SK-N-SH (cell line): Measurements from ENCODE around the gene ZNF311. TPM values are rescaled to one million over a fixed set of nuclear protein-coding genes. Genes with fewer than 3 reads are reported as not detected.
"Not testable (repeated sequence)": the region's sequence is repeated elsewhere in the genome, so short reads cannot be mapped to it uniquely, and the experiment has no call there.

Experiments used
- CTCF ChIA-PET: fragments of 300-600, 350-600 bp; formaldehyde crosslinking; extraction: SDS; loops from one replicate; lab custom pipeline; 2021; lab: Yijun Ruan, JAX
- POLR2A ChIA-PET: fragments of 350-600 bp; sonication (Branson Sonifier 250); formaldehyde crosslinking; extraction: SDS; loops from one replicate; lab custom pipeline; 2020; ENCODE audit warnings: antibody characterized with exemption, inconsistent platforms; lab: Yijun Ruan, JAX
- DNase-seq: peaks from one replicate; pipeline ENCODE4 v3.0.0; 2012
- H2AFZ ChIP-seq: fragments of 200-600 bp; sonication (generic); 2 replicates; pipeline ENCODE4 v1.8.1; 2016; ENCODE audit warnings: antibody characterized with exemption, mild to moderate bottlenecking, low read depth
- H3F3A ChIP-seq: fragments of 200-600 bp; sonication (generic); replicated peaks from 2 replicates; pipeline ENCODE3; 2016; ENCODE audit warnings: antibody characterized with exemption, mild to moderate bottlenecking; ENCODE audit not compliant: insufficient read depth
- H3K27ac ChIP-seq, 2 experiments: fragments of 200-500 bp in 1 of 2; fragments of 200-600 bp in 1 of 2; sonication (Bioruptor generic) in 1 of 2; sonication (generic), shearing (Covaris generic) in 1 of 2; 2 replicates each; pipeline versions ENCODE4 v1.5.1 to v1.6.1; 2014 to 2016; ENCODE audit warnings: low read depth in 2 of 2, inconsistent platforms in 1 of 2, low read length in 1 of 2, mild to moderate bottlenecking in 1 of 2, mixed read lengths in 1 of 2
- H3K27me3 ChIP-seq: fragments of 200-600 bp; sonication (generic), shearing (Covaris generic); 2 replicates; pipeline ENCODE4 v1.6.1; 2016; ENCODE audit warnings: mixed run types; ENCODE audit not compliant: insufficient read depth
- H3K36me3 ChIP-seq, 2 experiments: fragments of 200-500 bp in 1 of 2; fragments of 200-600 bp in 1 of 2; sonication (Bioruptor generic) in 1 of 2; sonication (generic) in 1 of 2; replicated peaks in 1 of 2; 2 replicates each; pipeline versions ENCODE3 to v1.5.1; 2014 to 2016; ENCODE audit warnings: low read length in 1 of 2, mild to moderate bottlenecking in 1 of 2; ENCODE audit not compliant: insufficient read depth in 2 of 2, control insufficient read depth in 1 of 2
- H3K4me1 ChIP-seq, 2 experiments: fragments of 200-500 bp in 1 of 2; fragments of 200-600 bp in 1 of 2; sonication (Bioruptor generic) in 1 of 2; sonication (generic), shearing (Covaris generic) in 1 of 2; 2 replicates each; pipeline versions ENCODE4 v1.5.1 to v1.6.1; 2014 to 2016; ENCODE audit warnings: low read depth in 1 of 2, low read length in 1 of 2, mixed run types in 1 of 2; ENCODE audit not compliant: insufficient read depth in 2 of 2, control insufficient read depth in 1 of 2
- H3K4me2 ChIP-seq: fragments of 200-600 bp; sonication (generic), shearing (Covaris generic); 2 replicates; pipeline ENCODE4 v1.6.1; 2017; ENCODE audit warnings: mixed run types
- H3K4me3 ChIP-seq, 2 experiments: fragments of 200-500 bp in 1 of 2; fragments of 200-600 bp in 1 of 2; sonication (Bioruptor generic) in 1 of 2; sonication (generic), shearing (Covaris generic) in 1 of 2; 2 replicates each; pipeline versions ENCODE4 v1.5.1 to v1.8.1; 2014 to 2016; ENCODE audit warnings: low read depth in 2 of 2, inconsistent platforms in 1 of 2, low read length in 1 of 2, mild to moderate bottlenecking in 1 of 2, mixed read lengths in 1 of 2, moderate library complexity in 1 of 2
- H3K79me2 ChIP-seq: fragments of 200-600 bp; sonication (generic); 2 replicates; pipeline ENCODE4 v1.8.1; 2017; ENCODE audit warnings: mild to moderate bottlenecking; ENCODE audit not compliant: insufficient read depth
- H3K9ac ChIP-seq: fragments of 200-600 bp; sonication (generic); 2 replicates; pipeline ENCODE4 v1.6.1; 2017; ENCODE audit warnings: mixed run types
- H3K9me2 ChIP-seq: fragments of 200-600 bp; sonication (generic); 2 replicates; pipeline ENCODE4 v1.6.1; 2017; ENCODE audit warnings: mixed run types
- H3K9me3 ChIP-seq: fragments of 200-600 bp; sonication (generic); 2 replicates; pipeline ENCODE4 v1.6.1; 2017; ENCODE audit warnings: mixed run types, mild to moderate bottlenecking, moderate library complexity
- H4K20me1 ChIP-seq: fragments of 200-600 bp; sonication (generic); 2 replicates; pipeline ENCODE4 v1.6.1; 2017; ENCODE audit warnings: mild to moderate bottlenecking, mixed run types; ENCODE audit not compliant: insufficient read depth
- EZH2phosphoT487 ChIP-seq: fragments of 200-600 bp; sonication (generic); IDR thresholded peaks from 2 replicates; pipeline ENCODE4 v1.6.1; 2017; ENCODE audit warnings: low read depth, mixed run types, mild to moderate bottlenecking, antibody characterized with exemption, moderate library complexity, borderline replicate concordance
- FOXM1 ChIP-seq: IDR thresholded peaks from 2 replicates; pipeline ENCODE4 v1.4.0; 2012; ENCODE audit warnings: low read depth, mild to moderate bottlenecking
- MXI1 ChIP-seq: IDR thresholded peaks from 2 replicates; pipeline ENCODE4 v1.6.1; 2012; ENCODE audit warnings: mild to moderate bottlenecking, low read depth, low read length, improper control_type of control experiment
- YY1 ChIP-seq: IDR thresholded peaks from 2 replicates; pipeline ENCODE4 v1.4.0; 2012; ENCODE audit warnings: low read depth, mild to moderate bottlenecking
- WGBS: methylation state at CpG from one replicate; pipeline ENCODE4 v1.1.6; 2017; ENCODE audit warnings: low lambda C conversion rate; 5-methylcytosine and 5-hydroxymethylcytosine counted together
- polyA plus RNA-seq, 3 experiments: library from polyadenylated mRNA; depleted of rRNA; stranded (reverse); fragments of >200 nt; gene quantifications; 2 replicates each; pipeline ENCODE4 v1.2.3, GENCODE V29; 2012

Gene ZNF311
- polyA plus RNA-seq, 1 of the 3 experiments (the other 2 are of a cell fraction): 0.16 TPM

GRCh38 chr6:28958561-28959243 is 46.4 kb downstream of the ZNF311 start:
- not testable (repeated sequence) for H3K27me3 ChIP-seq, H3K36me3 ChIP-seq, H3K79me2 ChIP-seq, H4K20me1 ChIP-seq, DNase-seq, H3K9me3 ChIP-seq, H2AFZ ChIP-seq, H3K4me1 ChIP-seq, H3F3A ChIP-seq, H3K27ac ChIP-seq, H3K9me2 ChIP-seq, H3K4me2 ChIP-seq, H3K4me3 ChIP-seq, H3K9ac ChIP-seq
- POLR2A ChIA-PET: interaction anchor here (0.6 kb wide), 1 partner anchor 69 kb away, joined by 6 read pairs; no protein-coding TSS in a partner anchor
- WGBS: 61% methylated on average over 11 of the region's 13 CpGs
- CTCF ChIA-PET: interaction anchor here (1.7 kb wide), 1 partner anchor 11 kb away, joined by 3 read pairs; no protein-coding TSS in a partner anchor

GRCh38 chr6:28957795-28958314 is 47.3 kb downstream of the ZNF311 start:
- POLR2A ChIA-PET: interaction anchor here (0.6 kb wide), 1 partner anchor 68 kb away, joined by 6 read pairs; no protein-coding TSS in a partner anchor
- not testable (repeated sequence) for H4K20me1 ChIP-seq, H3F3A ChIP-seq, H3K79me2 ChIP-seq, H3K9ac ChIP-seq, H2AFZ ChIP-seq, H3K4me3 ChIP-seq, H3K27me3 ChIP-seq, DNase-seq, H3K9me3 ChIP-seq, H3K4me2 ChIP-seq, H3K27ac ChIP-seq, H3K36me3 ChIP-seq, H3K4me1 ChIP-seq, H3K9me2 ChIP-seq
- CTCF ChIA-PET: interaction anchor here (1.7 kb wide), 1 partner anchor 12 kb away, joined by 3 read pairs; no protein-coding TSS in a partner anchor
- WGBS: 43% methylated on average over 7 of the region's 24 CpGs

- Histone ChIP-seq H3K79me2 (no peaks in the 10 kb centered on the region), H4K20me1 (no peaks in the 10 kb centered on the region), H3K9me3 (no peaks in the 10 kb centered on the region), H3K27ac (no peak overlapping the region), H3K27me3 (no peaks in the 10 kb centered on the region), H3F3A (peaks cover 8% of the 10 kb centered on the region), H2AFZ (no peak overlapping the region), H3K9me2 (no peaks in the 10 kb centered on the region), H3K4me2 (no peak overlapping the region), H3K4me3 (no peak overlapping the region), H3K9ac (no peak overlapping the region), H3K4me1 (no peaks in the 10 kb centered on the region; a peak in 1 of 4 replicates), H3K36me3 (no peaks in the 10 kb centered on the region)
- POLR2A ChIA-PET: no interaction called here
- no peak for TF ChIP-seq FOXM1
- DNase-seq: no peak
- 84% methylated on average over 3 of the region's 3 CpGs for WGBS
- CTCF ChIA-PET: no interaction called here
These were observed 48.8 kb downstream of the ZNF311 start for GRCh38 chr6:28956331-28956730.

GRCh38 chr6:28953585-28954258 is 51.4 kb downstream of the ZNF311 start:
- no peaks in the 10 kb centered on the region for H3K79me2 ChIP-seq
- no peaks in the 10 kb centered on the region for H4K20me1 ChIP-seq
- H2AFZ ChIP-seq: peak overlapping the region; percentile 89
- H3K27ac ChIP-seq: no peak overlapping the region; a peak in 1 of 4 replicates
- no peaks in the 10 kb centered on the region for H3K36me3 ChIP-seq
- H3K4me3 ChIP-seq: peak overlapping the region; percentile 63 to 74
- no peaks in the 10 kb centered on the region for H3K9me3 ChIP-seq
- POLR2A ChIA-PET: no interaction called here
- CTCF ChIA-PET: interaction anchor here (1.2 kb wide), 1 partner anchor 116 kb away, joined by 3 read pairs; no protein-coding TSS in a partner anchor
- no peaks in the 10 kb centered on the region for H3K9me2 ChIP-seq
- TF ChIP-seq EZH2phosphoT487 (no peak), MXI1 (peak; percentile 53), YY1 (peak; percentile 44; the same call in 1 of the 2 replicates)
- TF ChIP-seq, all 33 proteins: peak for 2
- Histone ChIP-seq H3K4me2 (peak overlapping the region; percentile 87), H3K9ac (peak overlapping the region; percentile 41; the same call in 1 of the 2 replicates), H3K4me1 (no peaks in the 10 kb centered on the region; a peak in 1 of 4 replicates), H3F3A (peaks cover 8% of the 10 kb centered on the region), H3K27me3 (no peaks in the 10 kb centered on the region)
- WGBS: 1% methylated on average over 19 of the region's 22 CpGs
- peak; percentile 55 for DNase-seq
